Left ventricle myocardium inferior (tissue), 1 donor: ENCODE data around the gene LINS1. TPM values are rescaled to one million over a fixed set of nuclear protein-coding genes. Genes with fewer than 3 reads are reported as not detected.

Experiments
- DNase-seq: peaks from one replicate; pipeline ENCODE4 v3.0.0-alpha.2; 2020
- H3K27ac ChIP-seq: fragments of 200-600 bp; replicated peaks from 2 replicates; pipeline ENCODE4 v1.8.0; 2021
- H3K27me3 ChIP-seq: fragments of 200-600 bp; 2 replicates; pipeline ENCODE4 v1.8.0; 2021; ENCODE audit warnings: low read depth
- H3K36me3 ChIP-seq: fragments of 200-600 bp; 2 replicates; pipeline ENCODE4 v1.8.0; 2021
- H3K4me1 ChIP-seq: fragments of 200-600 bp; 2 replicates; pipeline ENCODE4 v1.8.0; 2021
- H3K4me3 ChIP-seq: fragments of 200-600 bp; 2 replicates; pipeline ENCODE4 v1.8.0; 2021; ENCODE audit warnings: mild to moderate bottlenecking, moderate library complexity
- H3K9me3 ChIP-seq: fragments of 200-600 bp; replicated peaks from 2 replicates; pipeline ENCODE4 v1.8.0; 2021
- intact Hi-C: fragments of 100-400 bp; cut with micrococcal nuclease; formaldehyde crosslinking; loops from one replicate; pipeline ENCODE4 v1.11.0; 2022
- long read RNA-seq: library from polyadenylated mRNA; unstranded; transcript quantifications from one replicate; pipeline ENCODE4 v2.0.0, GENCODE V29; 2021
- total RNA-seq: library from RNA; stranded (reverse); fragmentation: NEBNext Ultra II Directional; extraction: Animal tissue kit (Norgen Biotek cat#: 25700); gene quantifications from one replicate; pipeline ENCODE4 v1.2.1, GENCODE V29; 2021
- TF ChIP-seq, protein P1 (sequence below): fragments of 200-600 bp; IDR thresholded peaks from 2 replicates; pipeline ENCODE4 v1.8.0; 2021; ENCODE audit warnings: antibody characterized with exemption, mild to moderate bottlenecking, borderline replicate concordance
- donor health status: DM: no; HTN: yes; CAD: no; lungs with severe emphysema.

LINS1 gene, protein sequence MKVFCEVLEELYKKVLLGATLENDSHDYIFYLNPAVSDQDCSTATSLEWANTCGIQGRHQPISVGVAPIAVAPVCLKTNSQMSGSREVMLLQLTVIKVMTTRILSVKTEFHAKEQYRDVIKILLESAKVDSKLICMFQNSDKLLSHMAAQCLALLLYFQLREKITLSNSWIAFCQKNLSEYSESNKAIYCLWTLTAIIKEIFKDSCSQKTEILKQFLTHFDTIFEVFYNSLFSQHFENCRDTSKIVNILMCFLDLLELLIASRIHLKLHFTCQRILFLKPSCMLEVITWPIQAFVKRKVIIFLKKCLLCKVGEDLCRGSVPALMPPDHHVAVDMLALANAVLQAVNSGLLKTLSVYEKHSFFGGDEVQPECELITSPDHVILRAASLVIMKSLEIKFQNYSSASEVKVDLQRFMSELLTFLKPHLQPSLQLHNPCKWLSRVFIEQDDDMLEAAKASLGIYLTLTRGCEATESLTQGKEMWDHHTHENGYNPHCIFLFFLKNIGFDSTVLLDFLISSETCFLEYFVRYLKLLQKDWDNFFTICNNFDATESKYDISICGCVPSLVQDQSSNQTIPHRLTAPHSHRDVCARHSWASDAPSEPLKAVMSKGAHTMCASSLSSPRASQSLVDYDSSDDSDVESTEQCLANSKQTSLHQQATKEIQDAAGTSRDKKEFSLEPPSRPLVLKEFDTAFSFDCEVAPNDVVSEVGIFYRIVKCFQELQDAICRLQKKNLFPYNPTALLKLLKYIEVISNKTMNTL
- 9.3 TPM for total RNA-seq
- long read RNA-seq, full-length matches to known transcripts: 3 of 3 reads
- long read RNA-seq, partial matches to known transcripts: 0 of 3 reads
- long read RNA-seq, other reads (novel, unspliced or antisense): 0 of 3 reads

DNA sequence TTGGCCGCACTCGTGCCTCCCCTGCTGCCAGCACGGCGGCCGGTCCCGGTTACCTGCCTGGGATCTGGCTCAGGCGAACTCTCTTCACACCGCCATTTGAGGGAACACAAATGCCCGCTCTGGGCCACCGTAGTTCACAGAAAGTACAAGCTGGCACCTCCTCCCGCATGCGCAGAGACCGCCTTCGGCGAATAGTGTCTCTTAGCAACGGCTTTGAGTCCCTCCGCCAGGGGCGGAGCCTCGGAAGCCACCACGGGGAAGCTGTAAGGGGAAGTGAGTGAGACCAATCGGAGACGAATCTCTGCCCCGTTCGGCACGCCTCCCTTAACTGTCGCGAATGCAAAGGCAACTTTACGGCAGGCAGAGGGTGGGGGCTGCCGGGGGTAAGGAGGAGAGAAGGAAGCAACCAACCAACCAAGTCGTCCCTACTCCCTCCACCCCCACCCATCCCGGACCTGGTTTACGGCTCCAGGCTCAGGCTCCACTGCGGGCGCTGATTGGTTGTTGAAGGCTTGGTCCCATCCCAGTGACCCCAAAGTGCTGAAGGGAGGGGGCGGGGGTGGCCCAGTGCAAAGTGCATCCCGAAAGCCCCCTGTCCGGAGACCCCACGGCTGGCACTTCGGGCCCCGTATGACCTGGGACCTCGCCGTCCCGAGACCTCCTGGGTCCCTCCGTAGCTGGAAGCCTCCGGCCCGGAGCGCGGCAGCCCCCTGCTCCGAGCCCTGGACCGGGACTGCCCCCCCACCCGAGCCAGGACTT lies at the start of gene LINS1, which contains the start of gene ASB7:
LINS1 (minus strand) TSS at position 121 of the 759 bp plus-strand sequence. CDS start 21,342 bp downstream, outside the sequence.
ASB7 (plus strand) TSS at position 526 of the 759 bp plus-strand sequence. CDS start 9,628 bp downstream, outside the sequence.
- peak within 1 kb of the TSS; percentile 97 for H3K4me3 ChIP-seq
- no peaks in the 10 kb centered on the region for H3K27me3 ChIP-seq
- peak within 1 kb of the TSS; percentile 92 for H3K27ac ChIP-seq
- peak; percentile 100 for DNase-seq
- TF ChIP-seq, protein P1, sequence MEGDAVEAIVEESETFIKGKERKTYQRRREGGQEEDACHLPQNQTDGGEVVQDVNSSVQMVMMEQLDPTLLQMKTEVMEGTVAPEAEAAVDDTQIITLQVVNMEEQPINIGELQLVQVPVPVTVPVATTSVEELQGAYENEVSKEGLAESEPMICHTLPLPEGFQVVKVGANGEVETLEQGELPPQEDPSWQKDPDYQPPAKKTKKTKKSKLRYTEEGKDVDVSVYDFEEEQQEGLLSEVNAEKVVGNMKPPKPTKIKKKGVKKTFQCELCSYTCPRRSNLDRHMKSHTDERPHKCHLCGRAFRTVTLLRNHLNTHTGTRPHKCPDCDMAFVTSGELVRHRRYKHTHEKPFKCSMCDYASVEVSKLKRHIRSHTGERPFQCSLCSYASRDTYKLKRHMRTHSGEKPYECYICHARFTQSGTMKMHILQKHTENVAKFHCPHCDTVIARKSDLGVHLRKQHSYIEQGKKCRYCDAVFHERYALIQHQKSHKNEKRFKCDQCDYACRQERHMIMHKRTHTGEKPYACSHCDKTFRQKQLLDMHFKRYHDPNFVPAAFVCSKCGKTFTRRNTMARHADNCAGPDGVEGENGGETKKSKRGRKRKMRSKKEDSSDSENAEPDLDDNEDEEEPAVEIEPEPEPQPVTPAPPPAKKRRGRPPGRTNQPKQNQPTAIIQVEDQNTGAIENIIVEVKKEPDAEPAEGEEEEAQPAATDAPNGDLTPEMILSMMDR: no peak
- intact Hi-C loops: no loop called here
- no peaks in the 10 kb centered on the region for H3K9me3 ChIP-seq
- H3K4me1 ChIP-seq: peaks cover 61% of the 10 kb centered on the region
- peaks cover 12% of the 10 kb centered on the region for H3K36me3 ChIP-seq

DNA sequence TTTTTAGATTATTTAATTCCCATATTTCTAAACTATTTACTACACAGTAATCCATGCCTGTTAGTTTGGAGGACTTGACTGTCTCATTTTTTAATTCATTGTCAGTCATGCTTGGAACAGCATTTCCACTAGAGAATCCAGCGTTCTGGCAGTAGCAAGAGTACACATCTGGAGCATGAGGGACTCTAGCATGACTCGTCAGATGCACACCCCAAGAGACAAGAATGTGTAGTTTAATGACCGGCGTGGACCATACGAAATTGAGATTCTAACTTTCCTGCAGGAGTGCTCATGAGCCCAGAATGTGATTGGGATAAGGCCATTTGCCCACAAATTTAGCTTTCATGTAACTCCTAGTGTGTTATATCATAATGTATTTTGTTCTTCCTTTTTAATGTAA lies 49.3 kb upstream of the LINS1 start:
- Histone ChIP-seq H3K9me3 (no peaks in the 10 kb centered on the region), H3K36me3 (peaks cover 14% of the 10 kb centered on the region), H3K27me3 (no peaks in the 10 kb centered on the region), H3K4me1 (peaks cover 16% of the 10 kb centered on the region), H3K27ac (no peak overlapping the region), H3K4me3 (no peak overlapping the region)
- intact Hi-C loops: no loop called here
- TF ChIP-seq, protein P1: no peak
- no peak for DNase-seq

DNA sequence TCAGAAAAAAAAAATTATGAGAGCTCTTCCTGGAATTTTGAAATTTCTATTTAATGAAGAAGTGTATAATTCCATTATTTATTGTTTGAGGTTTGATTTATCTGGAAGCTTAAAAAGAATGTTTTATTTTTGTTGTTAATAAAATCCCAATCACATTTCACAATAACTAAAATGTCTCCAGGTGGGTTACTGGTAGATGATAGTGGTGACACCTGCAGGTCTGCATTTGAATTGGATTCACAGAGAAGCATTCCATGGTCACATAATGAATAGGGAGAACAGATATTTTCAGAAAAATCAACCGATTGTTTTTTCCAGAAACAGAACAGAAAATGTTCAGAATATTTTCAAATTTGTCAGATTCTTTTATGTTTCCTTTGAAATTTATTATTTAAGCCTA lies 48.7 kb upstream of the LINS1 start:
- TF ChIP-seq, protein P1: no peak
- no peak for DNase-seq
- intact Hi-C loops: no loop called here
- no peaks in the 10 kb centered on the region for H3K27me3 ChIP-seq
- peaks cover 14% of the 10 kb centered on the region for H3K36me3 ChIP-seq
- no peak overlapping the region for H3K27ac ChIP-seq
- no peaks in the 10 kb centered on the region for H3K9me3 ChIP-seq
- peaks cover 16% of the 10 kb centered on the region for H3K4me1 ChIP-seq
- H3K4me3 ChIP-seq: no peak overlapping the region

DNA sequence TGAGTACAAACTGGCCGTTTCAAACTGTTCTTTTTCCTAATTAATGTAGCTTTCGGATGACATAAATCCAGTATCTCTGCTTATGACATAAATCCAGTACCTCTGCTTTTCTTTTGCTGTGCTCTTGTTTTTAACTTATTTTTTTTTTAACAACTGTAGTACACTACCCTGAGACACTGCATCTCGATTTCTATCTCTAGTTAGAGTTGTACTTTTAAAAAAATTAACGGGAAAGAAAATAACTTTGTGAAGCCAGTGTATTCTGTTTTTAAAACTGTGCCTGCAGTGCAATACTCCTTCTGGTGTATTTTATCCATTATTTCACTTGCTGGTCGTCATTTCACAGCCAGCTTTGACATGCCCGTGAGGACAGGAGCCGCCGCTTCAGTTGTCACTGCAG lies 47.0 kb upstream of the LINS1 start:
- no peak overlapping the region for H3K4me3 ChIP-seq
- H3K27me3 ChIP-seq: no peaks in the 10 kb centered on the region
- no peak for DNase-seq
- no peaks in the 10 kb centered on the region for H3K9me3 ChIP-seq
- H3K4me1 ChIP-seq: peaks cover 14% of the 10 kb centered on the region
- TF ChIP-seq, protein P1: no peak
- peaks cover 14% of the 10 kb centered on the region for H3K36me3 ChIP-seq
- H3K27ac ChIP-seq: no peak overlapping the region
- intact Hi-C loops: no loop called here

DNA sequence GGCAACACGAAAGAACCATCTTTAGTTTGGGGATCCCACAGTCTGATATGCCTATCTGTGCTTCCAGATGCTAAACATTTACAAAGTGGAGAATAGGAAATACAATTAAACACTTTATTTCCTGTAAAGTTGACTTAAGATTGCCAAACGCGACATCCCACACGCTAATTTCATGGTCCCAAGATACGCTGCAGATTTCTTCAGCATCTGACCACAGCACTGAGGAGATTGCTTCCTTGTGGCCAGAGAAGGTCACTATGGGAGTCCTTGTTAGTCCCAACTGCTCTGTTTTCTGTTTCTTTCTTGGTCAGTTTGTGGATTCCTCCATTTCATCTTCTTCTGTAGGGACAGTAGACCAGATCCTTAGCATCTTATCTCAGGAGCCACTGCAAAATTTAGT lies 43.7 kb upstream of the LINS1 start:
- H3K9me3 ChIP-seq: no peaks in the 10 kb centered on the region
- peaks cover 14% of the 10 kb centered on the region for H3K36me3 ChIP-seq
- H3K27ac ChIP-seq: no peak overlapping the region
- intact Hi-C loops: no loop called here
- H3K27me3 ChIP-seq: no peaks in the 10 kb centered on the region
- TF ChIP-seq, protein P1: no peak
- no peak overlapping the region for H3K4me3 ChIP-seq
- no peaks in the 10 kb centered on the region for H3K4me1 ChIP-seq
- DNase-seq: no peak
